K562 (cell line): Measurements from ENCODE around the gene EMD. TPM values are rescaled to one million over a fixed set of nuclear protein-coding genes. Genes with fewer than 3 reads are reported as not detected.

Experiments used
- CREM ChIP-seq: IDR thresholded peaks from 2 replicates; pipeline ENCODE4 v1.6.1; 2014; ENCODE audit warnings: antibody characterized with exemption, low read depth
- EP400 ChIP-seq: fragments of 450-650 bp; IDR thresholded peaks from 2 replicates; pipeline ENCODE4 v1.6.1; 2017; ENCODE audit warnings: antibody characterized with exemption, mild to moderate bottlenecking, moderate library complexity
- LCOR ChIP-seq: sonication (generic); formaldehyde crosslinking; IDR thresholded peaks from 2 replicates; pipeline ENCODE4 v1.8.0; 2022; ENCODE audit warnings: mild to moderate bottlenecking, missing genetic modification reagents
- RFX1 ChIP-seq: fragments of 450-650 bp; IDR thresholded peaks from 2 replicates; pipeline ENCODE4 v1.6.1; 2016; ENCODE audit warnings: mild to moderate bottlenecking, moderate library complexity
- RNF2 ChIP-seq: sonication (generic); IDR thresholded peaks from 2 replicates; pipeline ENCODE4 v1.6.1; 2016
- SLC30A9 ChIP-seq: fragments of 250-450 bp; sonication (Bioruptor Pico); IDR thresholded peaks from 2 replicates; pipeline ENCODE4 v1.8.0; 2022; ENCODE audit warnings: mild to moderate bottlenecking, moderate library complexity
- ZFP1 ChIP-seq: fragments of 450-650 bp; formaldehyde crosslinking; IDR thresholded peaks from 2 replicates; pipeline ENCODE4 v1.4.0; 2020; ENCODE audit warnings: mild to moderate bottlenecking, mixed read lengths
- ZFX ChIP-seq: sonication (generic); formaldehyde crosslinking; IDR thresholded peaks from 2 replicates; pipeline ENCODE4 v1.8.0; 2022; ENCODE audit warnings: mild to moderate bottlenecking, missing genetic modification reagents, moderate library complexity
- ZNF121 ChIP-seq: sonication (generic); formaldehyde crosslinking; conservative IDR thresholded peaks from 2 replicates; pipeline ENCODE4 v1.8.0; 2022; ENCODE audit warnings: missing genetic modification reagents
- ZNF584 ChIP-seq: fragments of 200-800 bp; sonication (Bioruptor generic); IDR thresholded peaks from 2 replicates; pipeline ENCODE4 v1.6.1; 2016; ENCODE audit warnings: low read depth, mild to moderate bottlenecking, missing genetic modification characterization, missing compliant biosample characterization
- polyA plus RNA-seq, 8 experiments: library from polyadenylated mRNA; depleted of rRNA in 4 of 8; stranded (reverse) in 5 of 8; unstranded in 3 of 8; fragments of >200 nt; fragmentation: Nextera tagmentation in 2 of 8; fragmentation: Illumina TruSeq in 1 of 8; extraction: Ambion mirVana in 2 of 8; extraction: Trizol in 1 of 8; gene quantifications; 2 replicates each; pipeline versions ENCODE4 v1.2.1 to v1.2.3, GENCODE V29; 2011 to 2014; ENCODE audit warnings: inconsistent platforms in 1 of 8, missing spikeins in 1 of 8
- total RNA-seq, 7 experiments: library from RNA; depleted of rRNA in 6 of 7; stranded (reverse); fragments of >200 nt in 6 of 7; fragmentation: Illumina TruSeq in 2 of 7; extraction: Trizol in 2 of 7; gene quantifications; 2 replicates each; pipeline versions ENCODE4 v1.2.1 to v1.2.3, GENCODE V29; 2011 to 2021; ENCODE audit warnings: low replicate concordance in 1 of 7
- TF ChIP-seq, protein P1 (sequence below): sonication (generic); formaldehyde crosslinking; IDR thresholded peaks from 2 replicates; pipeline ENCODE4 v1.8.0; 2023; ENCODE audit warnings: mild to moderate bottlenecking, missing genetic modification reagents
- TF ChIP-seq, protein P2 (sequence below): fragments of 250-450 bp; sonication (Bioruptor Pico); IDR thresholded peaks from 2 replicates; pipeline ENCODE4 v1.8.0; 2021; ENCODE audit warnings: moderate library complexity, mild to moderate bottlenecking, inconsistent platforms
- TF ChIP-seq, protein P3 (sequence below): fragments of 450-650 bp; IDR thresholded peaks from 2 replicates; pipeline ENCODE4 v1.6.1; 2016; ENCODE audit warnings: mild to moderate bottlenecking
- TF ChIP-seq, protein P4 (sequence below): fragments of 250-450 bp; sonication (Bioruptor Pico); IDR thresholded peaks from 2 replicates; pipeline ENCODE4 v1.4.0; 2020
- TF ChIP-seq, protein P5 (sequence below): fragments of 450-650 bp; formaldehyde crosslinking; conservative IDR thresholded peaks from 2 replicates; pipeline ENCODE4 v1.4.0; 2022; ENCODE audit warnings: mild to moderate bottlenecking, missing genetic modification characterization

Gene EMD
- total and polyA plus RNA-seq, 9 of the 15 experiments (the other 6 are each of a cell fraction or from before 2014, with no cell fraction given), result 2.3 to 206 (median 61.9) TPM

DNA sequence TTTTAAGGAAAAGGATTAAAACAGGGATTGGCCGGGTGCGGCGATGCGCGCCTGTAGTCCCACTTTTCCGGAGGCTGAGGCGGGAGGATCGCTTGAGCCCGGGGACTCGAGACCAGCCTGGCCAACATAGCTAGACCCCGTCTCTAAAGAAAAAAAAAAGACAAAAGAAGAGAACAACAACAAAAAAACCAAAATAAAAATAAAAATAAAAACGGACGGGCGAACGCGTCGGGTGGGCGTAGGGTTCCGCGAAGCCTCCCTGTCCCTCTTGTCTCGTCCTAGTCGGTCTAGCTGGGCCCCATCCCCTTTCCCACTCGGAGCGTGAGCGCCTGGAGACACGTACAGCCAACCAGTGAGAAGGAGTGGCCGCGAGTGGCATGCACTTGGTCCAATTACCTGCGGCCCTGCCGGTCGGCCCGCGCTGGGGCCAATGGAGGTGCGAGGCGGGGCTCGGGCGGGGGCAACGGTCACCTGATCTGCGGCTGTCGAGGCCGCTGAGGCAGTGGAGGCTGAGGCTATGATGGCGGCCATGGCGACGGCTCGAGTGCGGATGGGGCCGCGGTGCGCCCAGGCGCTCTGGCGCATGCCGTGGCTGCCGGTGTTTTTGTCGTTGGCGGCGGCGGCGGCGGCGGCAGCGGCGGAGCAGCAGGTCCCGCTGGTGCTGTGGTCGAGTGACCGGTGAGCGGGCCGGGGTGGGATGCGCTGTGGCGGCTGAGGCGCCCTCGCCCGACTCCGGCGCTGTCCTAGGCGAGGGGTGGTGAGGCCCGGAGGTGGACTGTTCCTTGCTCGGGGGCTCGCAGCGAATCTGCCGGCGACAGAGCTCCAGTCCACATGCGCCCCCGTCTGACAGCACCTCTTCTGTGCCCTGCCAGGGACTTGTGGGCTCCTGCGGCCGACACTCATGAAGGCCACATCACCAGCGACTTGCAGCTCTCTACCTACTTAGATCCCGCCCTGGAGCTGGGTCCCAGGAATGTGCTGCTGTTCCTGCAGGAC lies 49.4 kb downstream of the EMD start, which contains the start of gene ATP6AP1 (continued):
- TF ChIP-seq, protein P1, sequence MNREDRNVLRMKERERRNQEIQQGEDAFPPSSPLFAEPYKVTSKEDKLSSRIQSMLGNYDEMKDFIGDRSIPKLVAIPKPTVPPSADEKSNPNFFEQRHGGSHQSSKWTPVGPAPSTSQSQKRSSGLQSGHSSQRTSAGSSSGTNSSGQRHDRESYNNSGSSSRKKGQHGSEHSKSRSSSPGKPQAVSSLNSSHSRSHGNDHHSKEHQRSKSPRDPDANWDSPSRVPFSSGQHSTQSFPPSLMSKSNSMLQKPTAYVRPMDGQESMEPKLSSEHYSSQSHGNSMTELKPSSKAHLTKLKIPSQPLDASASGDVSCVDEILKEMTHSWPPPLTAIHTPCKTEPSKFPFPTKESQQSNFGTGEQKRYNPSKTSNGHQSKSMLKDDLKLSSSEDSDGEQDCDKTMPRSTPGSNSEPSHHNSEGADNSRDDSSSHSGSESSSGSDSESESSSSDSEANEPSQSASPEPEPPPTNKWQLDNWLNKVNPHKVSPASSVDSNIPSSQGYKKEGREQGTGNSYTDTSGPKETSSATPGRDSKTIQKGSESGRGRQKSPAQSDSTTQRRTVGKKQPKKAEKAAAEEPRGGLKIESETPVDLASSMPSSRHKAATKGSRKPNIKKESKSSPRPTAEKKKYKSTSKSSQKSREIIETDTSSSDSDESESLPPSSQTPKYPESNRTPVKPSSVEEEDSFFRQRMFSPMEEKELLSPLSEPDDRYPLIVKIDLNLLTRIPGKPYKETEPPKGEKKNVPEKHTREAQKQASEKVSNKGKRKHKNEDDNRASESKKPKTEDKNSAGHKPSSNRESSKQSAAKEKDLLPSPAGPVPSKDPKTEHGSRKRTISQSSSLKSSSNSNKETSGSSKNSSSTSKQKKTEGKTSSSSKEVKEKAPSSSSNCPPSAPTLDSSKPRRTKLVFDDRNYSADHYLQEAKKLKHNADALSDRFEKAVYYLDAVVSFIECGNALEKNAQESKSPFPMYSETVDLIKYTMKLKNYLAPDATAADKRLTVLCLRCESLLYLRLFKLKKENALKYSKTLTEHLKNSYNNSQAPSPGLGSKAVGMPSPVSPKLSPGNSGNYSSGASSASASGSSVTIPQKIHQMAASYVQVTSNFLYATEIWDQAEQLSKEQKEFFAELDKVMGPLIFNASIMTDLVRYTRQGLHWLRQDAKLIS (CRISPR knock-in tag), result 0 out of 2 replicates have a peak, but pooled peaks have one; percentile 9
- TF ChIP-seq ZFP1 (CRISPR knock-in tag) (no peak), RNF2 (peak; percentile 52; the same call in 1 of the 2 replicates), ZFX (CRISPR knock-in tag) (peak; percentile 73), RFX1 (peak; percentile 62), LCOR (peak; percentile 50; the same call in 1 of the 2 replicates), ZNF121 (CRISPR knock-in tag) (peak; percentile 99), CREM (peak; percentile 58; the same call in 1 of the 2 replicates), EP400 (peak; percentile 59; the same call in 1 of the 2 replicates), ZNF584 (CRISPR knock-in tag) (no peak), SLC30A9 (no peak)
- TF ChIP-seq, protein P2, sequence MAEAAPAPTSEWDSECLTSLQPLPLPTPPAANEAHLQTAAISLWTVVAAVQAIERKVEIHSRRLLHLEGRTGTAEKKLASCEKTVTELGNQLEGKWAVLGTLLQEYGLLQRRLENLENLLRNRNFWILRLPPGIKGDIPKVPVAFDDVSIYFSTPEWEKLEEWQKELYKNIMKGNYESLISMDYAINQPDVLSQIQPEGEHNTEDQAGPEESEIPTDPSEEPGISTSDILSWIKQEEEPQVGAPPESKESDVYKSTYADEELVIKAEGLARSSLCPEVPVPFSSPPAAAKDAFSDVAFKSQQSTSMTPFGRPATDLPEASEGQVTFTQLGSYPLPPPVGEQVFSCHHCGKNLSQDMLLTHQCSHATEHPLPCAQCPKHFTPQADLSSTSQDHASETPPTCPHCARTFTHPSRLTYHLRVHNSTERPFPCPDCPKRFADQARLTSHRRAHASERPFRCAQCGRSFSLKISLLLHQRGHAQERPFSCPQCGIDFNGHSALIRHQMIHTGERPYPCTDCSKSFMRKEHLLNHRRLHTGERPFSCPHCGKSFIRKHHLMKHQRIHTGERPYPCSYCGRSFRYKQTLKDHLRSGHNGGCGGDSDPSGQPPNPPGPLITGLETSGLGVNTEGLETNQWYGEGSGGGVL, result no peak
- TF ChIP-seq, protein P3, sequence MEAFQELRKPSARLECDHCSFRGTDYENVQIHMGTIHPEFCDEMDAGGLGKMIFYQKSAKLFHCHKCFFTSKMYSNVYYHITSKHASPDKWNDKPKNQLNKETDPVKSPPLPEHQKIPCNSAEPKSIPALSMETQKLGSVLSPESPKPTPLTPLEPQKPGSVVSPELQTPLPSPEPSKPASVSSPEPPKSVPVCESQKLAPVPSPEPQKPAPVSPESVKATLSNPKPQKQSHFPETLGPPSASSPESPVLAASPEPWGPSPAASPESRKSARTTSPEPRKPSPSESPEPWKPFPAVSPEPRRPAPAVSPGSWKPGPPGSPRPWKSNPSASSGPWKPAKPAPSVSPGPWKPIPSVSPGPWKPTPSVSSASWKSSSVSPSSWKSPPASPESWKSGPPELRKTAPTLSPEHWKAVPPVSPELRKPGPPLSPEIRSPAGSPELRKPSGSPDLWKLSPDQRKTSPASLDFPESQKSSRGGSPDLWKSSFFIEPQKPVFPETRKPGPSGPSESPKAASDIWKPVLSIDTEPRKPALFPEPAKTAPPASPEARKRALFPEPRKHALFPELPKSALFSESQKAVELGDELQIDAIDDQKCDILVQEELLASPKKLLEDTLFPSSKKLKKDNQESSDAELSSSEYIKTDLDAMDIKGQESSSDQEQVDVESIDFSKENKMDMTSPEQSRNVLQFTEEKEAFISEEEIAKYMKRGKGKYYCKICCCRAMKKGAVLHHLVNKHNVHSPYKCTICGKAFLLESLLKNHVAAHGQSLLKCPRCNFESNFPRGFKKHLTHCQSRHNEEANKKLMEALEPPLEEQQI, result no peak
- TF ChIP-seq, protein P4, sequence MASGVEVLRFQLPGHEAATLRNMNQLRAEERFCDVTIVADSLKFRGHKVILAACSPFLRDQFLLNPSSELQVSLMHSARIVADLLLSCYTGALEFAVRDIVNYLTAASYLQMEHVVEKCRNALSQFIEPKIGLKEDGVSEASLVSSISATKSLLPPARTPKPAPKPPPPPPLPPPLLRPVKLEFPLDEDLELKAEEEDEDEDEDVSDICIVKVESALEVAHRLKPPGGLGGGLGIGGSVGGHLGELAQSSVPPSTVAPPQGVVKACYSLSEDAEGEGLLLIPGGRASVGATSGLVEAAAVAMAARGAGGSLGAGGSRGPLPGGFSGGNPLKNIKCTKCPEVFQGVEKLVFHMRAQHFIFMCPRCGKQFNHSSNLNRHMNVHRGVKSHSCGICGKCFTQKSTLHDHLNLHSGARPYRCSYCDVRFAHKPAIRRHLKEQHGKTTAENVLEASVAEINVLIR (CRISPR knock-in tag), result no peak
- TF ChIP-seq, protein P5, sequence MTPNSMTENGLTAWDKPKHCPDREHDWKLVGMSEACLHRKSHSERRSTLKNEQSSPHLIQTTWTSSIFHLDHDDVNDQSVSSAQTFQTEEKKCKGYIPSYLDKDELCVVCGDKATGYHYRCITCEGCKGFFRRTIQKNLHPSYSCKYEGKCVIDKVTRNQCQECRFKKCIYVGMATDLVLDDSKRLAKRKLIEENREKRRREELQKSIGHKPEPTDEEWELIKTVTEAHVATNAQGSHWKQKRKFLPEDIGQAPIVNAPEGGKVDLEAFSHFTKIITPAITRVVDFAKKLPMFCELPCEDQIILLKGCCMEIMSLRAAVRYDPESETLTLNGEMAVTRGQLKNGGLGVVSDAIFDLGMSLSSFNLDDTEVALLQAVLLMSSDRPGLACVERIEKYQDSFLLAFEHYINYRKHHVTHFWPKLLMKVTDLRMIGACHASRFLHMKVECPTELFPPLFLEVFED (CRISPR knock-in tag), result no peak
